Liver (tissue), 9 donors: ENCODE data around the gene AFF2. TPM values are rescaled to one million over a fixed set of nuclear protein-coding genes. Genes with fewer than 3 reads are reported as not detected.

Source experiments
- DNase-seq: peaks from one replicate; pipeline ENCODE4 v3.0.0-alpha.2; 2017; ENCODE audit warnings: low spot score
- H3K27ac ChIP-seq, 2 donors: one replicate each; pipeline ENCODE4 v1.7.0; 2013; ENCODE audit warnings: inconsistent platforms in 2 of 2, low read length in 2 of 2, control low read depth in 1 of 2, low read depth in 1 of 2, mild to moderate bottlenecking in 1 of 2
- H3K27me3 ChIP-seq, 4 donors: one replicate each; pipeline versions ENCODE4 v1.6.1 to v1.7.0; 2013; ENCODE audit warnings: low read length in 3 of 4, inconsistent platforms in 1 of 4, mild to moderate bottlenecking in 1 of 4, moderate library complexity in 1 of 4; ENCODE audit not compliant: control insufficient read depth in 4 of 4, insufficient read depth in 4 of 4
- H3K36me3 ChIP-seq, 4 donors: one replicate each; pipeline versions ENCODE4 v1.6.1 to v1.7.0; 2013; ENCODE audit warnings: low read length in 3 of 4, mild to moderate bottlenecking in 3 of 4, low read depth in 1 of 4, moderate library complexity in 1 of 4; ENCODE audit not compliant: control insufficient read depth in 4 of 4, insufficient read depth in 3 of 4
- H3K4me1 ChIP-seq, 4 donors: one replicate each; pipeline versions ENCODE4 v1.6.1 to v1.7.0; 2013; ENCODE audit warnings: low read length in 3 of 4, mild to moderate bottlenecking in 3 of 4, moderate library complexity in 1 of 4; ENCODE audit not compliant: control insufficient read depth in 4 of 4, insufficient read depth in 4 of 4
- H3K4me3 ChIP-seq, 3 donors: one replicate each; pipeline versions ENCODE4 v1.6.1 to v1.7.0; 2013; ENCODE audit warnings: low read length in 3 of 3, control low read depth in 1 of 3, low read depth in 1 of 3, mild to moderate bottlenecking in 1 of 3
- H3K9ac ChIP-seq, 2 donors: one replicate each; pipeline ENCODE4 v1.7.0; 2013; ENCODE audit warnings: low read length in 2 of 2, mild to moderate bottlenecking in 2 of 2, moderate library complexity in 2 of 2, control low read depth in 1 of 2, low read depth in 1 of 2
- H3K9me3 ChIP-seq, 4 donors: one replicate each; pipeline versions ENCODE4 v1.6.1 to v1.7.0; 2013; ENCODE audit warnings: low read length in 3 of 4; ENCODE audit not compliant: control insufficient read depth in 4 of 4
- EGR1 ChIP-seq, 2 donors: IDR thresholded peaks; 2 replicates each; pipeline ENCODE4 v1.6.1; 2016 to 2018; ENCODE audit warnings: antibody characterized with exemption in 2 of 2, low read depth in 2 of 2
- FOXA1 ChIP-seq: IDR thresholded peaks from 2 replicates; pipeline ENCODE4 v1.6.1; 2016; ENCODE audit warnings: antibody characterized with exemption
- FOXA2 ChIP-seq: IDR thresholded peaks from 2 replicates; pipeline ENCODE4 v1.6.1; 2016; ENCODE audit warnings: antibody characterized with exemption
- GABPA ChIP-seq, 2 donors: IDR thresholded peaks in 1 of 2; conservative IDR thresholded peaks in 1 of 2; 2 replicates each; pipeline ENCODE4 v1.6.1; 2016; ENCODE audit warnings: antibody characterized with exemption in 2 of 2, mild to moderate bottlenecking in 1 of 2, moderate library complexity in 1 of 2
- HNF4A ChIP-seq, 2 donors: conservative IDR thresholded peaks; 2 replicates each; pipeline ENCODE4 v1.6.1; 2016; ENCODE audit warnings: antibody characterized with exemption in 2 of 2, mild to moderate bottlenecking in 2 of 2
- HNF4G ChIP-seq: IDR thresholded peaks from 2 replicates; pipeline ENCODE4 v1.6.1; 2016; ENCODE audit warnings: antibody characterized with exemption
- JUND ChIP-seq, 2 donors: IDR thresholded peaks; 2 replicates each; pipeline ENCODE4 v1.6.1; 2016; ENCODE audit warnings: antibody characterized with exemption in 2 of 2
- NR2F2 ChIP-seq: IDR thresholded peaks from 2 replicates; pipeline ENCODE4 v1.6.1; 2016; ENCODE audit warnings: antibody characterized with exemption
- RAD21 ChIP-seq, 2 donors: IDR thresholded peaks; 2 replicates each; pipeline ENCODE4 v1.6.1; 2016; ENCODE audit warnings: antibody characterized with exemption in 2 of 2, mild to moderate bottlenecking in 2 of 2
- RXRA ChIP-seq, 2 donors: IDR thresholded peaks; 2 replicates each; pipeline ENCODE4 v1.6.1; 2017 to 2018; ENCODE audit warnings: antibody characterized with exemption in 2 of 2, mild to moderate bottlenecking in 1 of 2
- SP1 ChIP-seq: IDR thresholded peaks from 2 replicates; pipeline ENCODE4 v1.6.1; 2018; ENCODE audit warnings: antibody characterized with exemption, mild to moderate bottlenecking
- TAF1 ChIP-seq: conservative IDR thresholded peaks from 2 replicates; pipeline ENCODE4 v1.6.1; 2016; ENCODE audit warnings: antibody characterized with exemption, mild to moderate bottlenecking
- YY1 ChIP-seq: IDR thresholded peaks from 2 replicates; pipeline ENCODE4 v1.6.1; 2016; ENCODE audit warnings: antibody characterized with exemption, mild to moderate bottlenecking
- WGBS: extraction: QIAGEN DNeasy Blood & Tissue Kit; methylation state at CpG from one replicate; pipeline ENCODE4 v1.1.7; 2013; 5-methylcytosine and 5-hydroxymethylcytosine counted together
- polyA plus RNA-seq, 2 donors: library from polyadenylated mRNA; stranded (reverse) in 1 of 2; unstranded in 1 of 2; fragments of 200-250 nt in 1 of 2; fragments of >200 nt in 1 of 2; fragmentation: Nextera tagmentation in 1 of 2; extraction: Ambion mirVana in 1 of 2; gene quantifications; one replicate each; pipeline versions ENCODE4 v1.2.1 to v1.2.3, GENCODE V29; 2013 to 2015
- total RNA-seq, 2 donors: library from RNA; depleted of rRNA; stranded (reverse); fragments of >200 nt; gene quantifications; one replicate each; pipeline ENCODE4 v1.2.3, GENCODE V29; 2014
- TF ChIP-seq, protein P1 (sequence below): IDR thresholded peaks from 2 replicates; pipeline ENCODE4 v1.6.1; 2016; ENCODE audit warnings: antibody characterized with exemption
- TF ChIP-seq, protein P2 (sequence below): IDR thresholded peaks from 2 replicates; pipeline ENCODE4 v1.6.1; 2016; ENCODE audit warnings: antibody characterized with exemption
- TF ChIP-seq, protein P3 (sequence below): IDR thresholded peaks from 2 replicates; pipeline ENCODE4 v1.6.1; 2016; ENCODE audit warnings: antibody characterized with exemption, mild to moderate bottlenecking
- TF ChIP-seq, protein P4 (sequence below): fragments of 150-350 bp; IDR thresholded peaks from 2 replicates; pipeline ENCODE4 v1.5.1; 2017; ENCODE audit warnings: improper control_type of control experiment, low read depth, low read length; ENCODE audit not compliant: missing input control
- TF ChIP-seq, protein P5 (sequence below): IDR thresholded peaks from 2 replicates; pipeline ENCODE4 v1.6.1; 2016; ENCODE audit warnings: antibody characterized with exemption
- donor health status: healthy.
- donor health status: healthy.
- donor health status: healthy.
- donor health status: healthy.
- donor health status: healthy.

The AFF2 gene
- total and polyA plus RNA-seq, 4 donors = 0.01 to 1.6 (median 0.50) TPM; not detected in 1

DNA sequence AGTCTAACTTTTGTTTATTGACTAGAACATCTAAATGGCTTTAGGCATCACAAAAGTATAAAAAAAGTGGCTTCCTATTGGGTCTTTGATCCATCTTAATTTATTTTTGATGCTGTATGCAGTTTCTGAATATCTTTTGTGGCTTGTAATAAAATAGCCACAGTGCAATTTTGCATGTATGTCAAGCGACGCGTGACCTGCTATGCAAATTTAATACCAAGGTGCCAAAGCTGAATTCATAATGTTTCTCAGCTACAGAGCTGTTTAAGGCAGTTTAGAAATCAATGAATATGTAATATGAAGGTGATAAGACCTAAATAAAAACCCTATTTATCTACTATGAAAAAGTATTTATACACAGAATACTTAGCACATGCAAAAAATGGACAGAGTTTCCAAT, 197.8 kb downstream of the AFF2 start (continued):
- TF ChIP-seq, protein P1, sequence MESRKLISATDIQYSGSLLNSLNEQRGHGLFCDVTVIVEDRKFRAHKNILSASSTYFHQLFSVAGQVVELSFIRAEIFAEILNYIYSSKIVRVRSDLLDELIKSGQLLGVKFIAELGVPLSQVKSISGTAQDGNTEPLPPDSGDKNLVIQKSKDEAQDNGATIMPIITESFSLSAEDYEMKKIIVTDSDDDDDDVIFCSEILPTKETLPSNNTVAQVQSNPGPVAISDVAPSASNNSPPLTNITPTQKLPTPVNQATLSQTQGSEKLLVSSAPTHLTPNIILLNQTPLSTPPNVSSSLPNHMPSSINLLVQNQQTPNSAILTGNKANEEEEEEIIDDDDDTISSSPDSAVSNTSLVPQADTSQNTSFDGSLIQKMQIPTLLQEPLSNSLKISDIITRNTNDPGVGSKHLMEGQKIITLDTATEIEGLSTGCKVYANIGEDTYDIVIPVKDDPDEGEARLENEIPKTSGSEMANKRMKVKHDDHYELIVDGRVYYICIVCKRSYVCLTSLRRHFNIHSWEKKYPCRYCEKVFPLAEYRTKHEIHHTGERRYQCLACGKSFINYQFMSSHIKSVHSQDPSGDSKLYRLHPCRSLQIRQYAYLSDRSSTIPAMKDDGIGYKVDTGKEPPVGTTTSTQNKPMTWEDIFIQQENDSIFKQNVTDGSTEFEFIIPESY = no peak
- TF ChIP-seq, protein P2, sequence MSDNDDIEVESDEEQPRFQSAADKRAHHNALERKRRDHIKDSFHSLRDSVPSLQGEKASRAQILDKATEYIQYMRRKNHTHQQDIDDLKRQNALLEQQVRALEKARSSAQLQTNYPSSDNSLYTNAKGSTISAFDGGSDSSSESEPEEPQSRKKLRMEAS = no peak

DNA sequence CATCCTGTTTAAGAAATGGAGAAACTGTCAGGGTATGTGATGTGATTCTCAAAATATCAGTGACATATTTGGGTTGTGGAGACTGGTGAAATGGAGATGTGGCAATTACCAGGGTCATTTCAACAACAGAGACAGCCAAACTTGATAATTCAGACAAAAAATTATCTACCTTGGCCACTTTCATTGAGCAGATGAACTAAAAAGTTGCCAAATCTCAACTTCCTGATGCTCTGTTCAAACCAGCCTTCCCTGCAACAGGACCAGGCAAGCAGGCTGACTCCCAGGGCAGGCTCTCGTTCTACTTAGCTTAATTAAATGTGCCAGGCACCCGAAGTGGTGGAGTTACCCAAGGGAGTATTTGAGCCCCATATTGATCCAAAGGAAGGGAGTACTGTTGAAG, 199.6 kb downstream of the AFF2 start:
- no peaks in the 10 kb centered on the region for H3K9me3 ChIP-seq
- H3K9ac ChIP-seq = no peak overlapping the region
- H3K27ac ChIP-seq = no peak overlapping the region
- H3K4me3 ChIP-seq = no peak overlapping the region
- 37% methylated on average over 2 of the region's 2 CpGs for WGBS
- no peaks in the 10 kb centered on the region for H3K4me1 ChIP-seq
- TF ChIP-seq, protein P3, sequence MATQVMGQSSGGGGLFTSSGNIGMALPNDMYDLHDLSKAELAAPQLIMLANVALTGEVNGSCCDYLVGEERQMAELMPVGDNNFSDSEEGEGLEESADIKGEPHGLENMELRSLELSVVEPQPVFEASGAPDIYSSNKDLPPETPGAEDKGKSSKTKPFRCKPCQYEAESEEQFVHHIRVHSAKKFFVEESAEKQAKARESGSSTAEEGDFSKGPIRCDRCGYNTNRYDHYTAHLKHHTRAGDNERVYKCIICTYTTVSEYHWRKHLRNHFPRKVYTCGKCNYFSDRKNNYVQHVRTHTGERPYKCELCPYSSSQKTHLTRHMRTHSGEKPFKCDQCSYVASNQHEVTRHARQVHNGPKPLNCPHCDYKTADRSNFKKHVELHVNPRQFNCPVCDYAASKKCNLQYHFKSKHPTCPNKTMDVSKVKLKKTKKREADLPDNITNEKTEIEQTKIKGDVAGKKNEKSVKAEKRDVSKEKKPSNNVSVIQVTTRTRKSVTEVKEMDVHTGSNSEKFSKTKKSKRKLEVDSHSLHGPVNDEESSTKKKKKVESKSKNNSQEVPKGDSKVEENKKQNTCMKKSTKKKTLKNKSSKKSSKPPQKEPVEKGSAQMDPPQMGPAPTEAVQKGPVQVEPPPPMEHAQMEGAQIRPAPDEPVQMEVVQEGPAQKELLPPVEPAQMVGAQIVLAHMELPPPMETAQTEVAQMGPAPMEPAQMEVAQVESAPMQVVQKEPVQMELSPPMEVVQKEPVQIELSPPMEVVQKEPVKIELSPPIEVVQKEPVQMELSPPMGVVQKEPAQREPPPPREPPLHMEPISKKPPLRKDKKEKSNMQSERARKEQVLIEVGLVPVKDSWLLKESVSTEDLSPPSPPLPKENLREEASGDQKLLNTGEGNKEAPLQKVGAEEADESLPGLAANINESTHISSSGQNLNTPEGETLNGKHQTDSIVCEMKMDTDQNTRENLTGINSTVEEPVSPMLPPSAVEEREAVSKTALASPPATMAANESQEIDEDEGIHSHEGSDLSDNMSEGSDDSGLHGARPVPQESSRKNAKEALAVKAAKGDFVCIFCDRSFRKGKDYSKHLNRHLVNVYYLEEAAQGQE = no peak
- TF ChIP-seq, protein P4, sequence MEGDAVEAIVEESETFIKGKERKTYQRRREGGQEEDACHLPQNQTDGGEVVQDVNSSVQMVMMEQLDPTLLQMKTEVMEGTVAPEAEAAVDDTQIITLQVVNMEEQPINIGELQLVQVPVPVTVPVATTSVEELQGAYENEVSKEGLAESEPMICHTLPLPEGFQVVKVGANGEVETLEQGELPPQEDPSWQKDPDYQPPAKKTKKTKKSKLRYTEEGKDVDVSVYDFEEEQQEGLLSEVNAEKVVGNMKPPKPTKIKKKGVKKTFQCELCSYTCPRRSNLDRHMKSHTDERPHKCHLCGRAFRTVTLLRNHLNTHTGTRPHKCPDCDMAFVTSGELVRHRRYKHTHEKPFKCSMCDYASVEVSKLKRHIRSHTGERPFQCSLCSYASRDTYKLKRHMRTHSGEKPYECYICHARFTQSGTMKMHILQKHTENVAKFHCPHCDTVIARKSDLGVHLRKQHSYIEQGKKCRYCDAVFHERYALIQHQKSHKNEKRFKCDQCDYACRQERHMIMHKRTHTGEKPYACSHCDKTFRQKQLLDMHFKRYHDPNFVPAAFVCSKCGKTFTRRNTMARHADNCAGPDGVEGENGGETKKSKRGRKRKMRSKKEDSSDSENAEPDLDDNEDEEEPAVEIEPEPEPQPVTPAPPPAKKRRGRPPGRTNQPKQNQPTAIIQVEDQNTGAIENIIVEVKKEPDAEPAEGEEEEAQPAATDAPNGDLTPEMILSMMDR = no peak
- TF ChIP-seq HNF4G = no peak
- no peak for TF ChIP-seq YY1
- TF ChIP-seq GABPA (IDR thresholded peaks at IDR 0.05 in 1 of 2, conservative IDR thresholded peaks at IDR 0.05 in 1 of 2) = no peak
- TF ChIP-seq RXRA (IDR thresholded peaks at IDR 0.05) = no peak
- no peak for TF ChIP-seq TAF1
- TF ChIP-seq, protein P1 = no peak
- no peak for TF ChIP-seq FOXA2
- no peak for TF ChIP-seq HNF4A (conservative IDR thresholded peaks at IDR 0.05)
- TF ChIP-seq EGR1 (IDR thresholded peaks at IDR 0.05; ENCODE audit: low read depth in 2 of 2) = no peak
- no peak for TF ChIP-seq FOXA1
- TF ChIP-seq, protein P5, sequence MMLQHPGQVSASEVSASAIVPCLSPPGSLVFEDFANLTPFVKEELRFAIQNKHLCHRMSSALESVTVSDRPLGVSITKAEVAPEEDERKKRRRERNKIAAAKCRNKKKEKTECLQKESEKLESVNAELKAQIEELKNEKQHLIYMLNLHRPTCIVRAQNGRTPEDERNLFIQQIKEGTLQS = no peak
- TF ChIP-seq RAD21 (IDR thresholded peaks at IDR 0.05) = no peak
- no peak for TF ChIP-seq SP1
- no peak for TF ChIP-seq NR2F2
- TF ChIP-seq, protein P2 = no peak
- TF ChIP-seq JUND (IDR thresholded peaks at IDR 0.05) = no peak
- peaks cover 0 to 4% (median 0%) of the 10 kb centered on the region in 4 donors for H3K27me3 ChIP-seq
- DNase-seq = no peak
- no peaks in the 10 kb centered on the region for H3K36me3 ChIP-seq
